OCI-LY3 (cell line): ENCODE results near the gene DSTN.

Experiments used
- CTCF ChIP-seq: fragments of 200-600, 300-600 bp; sonication (generic); IDR thresholded peaks from 2 replicates; pipeline ENCODE4 v1.5.1; 2014; ENCODE audit warnings: antibody characterized with exemption, low read length, low read depth
- EZH2phosphoT487 ChIP-seq: fragments of 200-600 bp; shearing (Covaris generic); IDR thresholded peaks from 2 replicates; pipeline ENCODE4 v1.6.1; 2018; ENCODE audit warnings: antibody characterized with exemption, mixed run types, low read depth

GRCh38 chr20:17625246-17626051 lies 55.6 kb downstream of the DSTN start:
- TF ChIP-seq CTCF = no peak
- TF ChIP-seq EZH2phosphoT487 = no peak
